Amniotic epithelial cell (primary cell): Measurements from ENCODE around the gene SLU7.
A peak's percentile ranks its signal among the peaks of the same experiment; 100 is the strongest.

Experiments
- DNase-seq: peaks from one replicate; pipeline ENCODE4 v3.0.0-alpha.2; 2010; ENCODE audit warnings: low read depth

SLU7 gene

GRCh38 chr5:160418561-160419457, at the start of gene SLU7:
Gene SLU7, minus strand, starts transcription at chr5:160419081. Its CDS starts 3,787 bp downstream, at chr5:160415294.
- peak; percentile 93 for DNase-seq

GRCh38 chr5:160468363-160468975, 49.6 kb upstream of the SLU7 start:
- DNase-seq: no peak

DNA sequence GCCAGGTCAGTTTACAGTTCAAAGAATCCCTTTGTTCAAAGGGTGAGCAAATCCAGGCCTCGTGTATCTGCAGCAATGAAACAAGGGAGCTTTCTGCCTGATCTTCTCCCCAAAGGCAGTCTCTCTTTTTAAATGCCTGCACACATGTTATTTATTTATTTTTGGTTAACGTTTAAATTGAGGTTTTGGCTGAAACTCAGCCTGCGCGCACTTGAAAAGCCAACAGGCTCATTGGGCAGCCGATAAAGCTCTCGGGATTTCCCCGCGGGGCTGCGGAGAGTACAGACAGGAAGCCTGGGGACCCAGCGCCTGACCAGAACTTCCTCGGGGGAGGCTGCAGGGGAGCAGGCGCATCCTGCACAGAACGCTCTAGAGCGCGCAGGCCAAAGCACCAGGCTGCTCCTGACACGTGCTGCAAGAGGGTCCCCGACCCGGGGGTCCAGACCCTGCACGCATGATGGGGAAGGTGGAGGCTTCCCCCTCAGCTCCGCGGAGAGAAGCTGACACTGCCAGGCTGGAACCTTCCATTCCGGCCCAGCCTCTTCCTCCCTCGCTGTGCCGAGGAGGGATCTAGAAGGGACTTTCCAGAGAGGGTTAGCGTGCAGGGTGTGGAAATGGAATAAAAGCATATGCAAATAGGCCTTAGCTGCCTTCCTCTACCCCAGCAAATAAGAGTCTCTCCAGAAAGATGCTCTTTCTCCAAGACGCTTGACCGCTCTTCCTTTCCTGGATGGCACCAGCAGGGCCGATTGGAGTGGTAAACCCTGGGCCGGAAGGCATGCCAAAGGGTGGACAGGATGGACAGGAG, 48.9 kb upstream of the SLU7 start:
- peak; percentile 41 for DNase-seq

DNA sequence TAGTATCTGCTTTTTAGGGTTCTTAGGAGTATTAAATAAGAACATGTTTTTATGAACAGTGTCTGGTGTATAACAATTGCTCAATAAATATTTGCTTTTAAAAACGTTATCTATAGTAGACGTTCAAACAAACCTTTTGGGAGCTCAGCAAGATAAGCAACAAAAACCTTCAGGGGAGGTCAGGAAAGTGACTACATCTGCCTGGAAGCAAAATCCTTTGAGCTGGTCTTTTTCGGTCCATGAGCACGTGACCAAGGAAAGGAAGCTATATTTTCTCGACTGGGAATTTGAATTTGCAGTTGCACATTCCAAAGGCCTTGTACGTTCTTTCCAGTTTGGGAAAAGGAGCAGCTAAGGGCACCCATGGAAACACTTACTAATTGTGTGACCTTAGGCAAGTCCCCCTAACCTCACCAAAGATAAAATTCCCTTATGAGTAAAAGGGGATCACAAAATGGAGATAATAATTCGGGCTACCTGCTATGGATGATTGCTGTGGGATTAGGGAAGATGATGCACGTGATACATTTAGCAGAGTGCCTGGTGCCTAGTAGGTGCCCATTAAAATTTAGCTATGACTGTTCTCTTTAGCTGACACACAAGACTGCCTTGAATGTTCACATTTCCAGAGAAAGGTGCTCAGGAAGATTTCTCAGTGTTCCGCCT, 48.1 kb upstream of the SLU7 start:
- peak; percentile 40 for DNase-seq

- no peak for DNase-seq
These were observed 47.2 kb upstream of the SLU7 start for GRCh38 chr5:160466116-160466515.

DNA sequence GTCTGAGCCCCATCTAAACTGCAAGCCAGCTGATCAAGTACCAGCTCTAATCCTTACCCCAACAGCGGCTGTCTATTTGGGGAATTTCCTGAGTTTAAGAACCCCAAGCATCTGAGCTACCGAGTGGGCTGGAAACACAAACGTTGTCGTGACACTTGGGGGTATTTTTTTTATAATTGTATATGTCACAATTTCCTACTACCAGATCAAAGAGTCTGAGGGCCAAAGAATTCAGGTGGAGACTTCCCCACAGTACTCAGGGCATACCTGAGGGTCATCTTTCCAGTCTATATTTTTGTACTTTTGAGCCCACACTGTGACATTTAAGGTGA, 45.6 kb upstream of the SLU7 start:
- DNase-seq: no peak

- DNase-seq: peak; percentile 42
These were observed 45.0 kb upstream of the SLU7 start for GRCh38 chr5:160463740-160464465.

DNA sequence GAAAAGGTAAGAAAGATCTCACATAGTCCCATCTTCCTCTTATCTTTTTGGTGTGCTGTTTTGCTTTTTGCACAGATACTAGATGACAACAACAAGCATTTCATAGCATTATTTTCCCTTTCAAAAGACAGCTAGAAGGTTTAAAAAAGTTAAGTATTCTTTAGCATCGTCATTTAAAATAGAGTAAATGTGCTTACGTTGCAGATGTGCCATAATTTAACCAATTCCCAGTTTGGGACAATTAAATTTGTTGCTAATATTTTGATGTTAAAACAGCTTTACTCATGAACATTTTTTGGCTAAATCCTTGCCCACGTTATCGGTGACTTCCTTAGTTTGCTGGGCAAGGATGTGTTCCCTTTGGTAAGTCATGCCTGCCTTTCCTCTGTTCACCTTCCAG, 44.3 kb upstream of the SLU7 start:
- no peak for DNase-seq

GRCh38 chr5:160462167-160462566, 43.3 kb upstream of the SLU7 start:
- no peak for DNase-seq

DNA sequence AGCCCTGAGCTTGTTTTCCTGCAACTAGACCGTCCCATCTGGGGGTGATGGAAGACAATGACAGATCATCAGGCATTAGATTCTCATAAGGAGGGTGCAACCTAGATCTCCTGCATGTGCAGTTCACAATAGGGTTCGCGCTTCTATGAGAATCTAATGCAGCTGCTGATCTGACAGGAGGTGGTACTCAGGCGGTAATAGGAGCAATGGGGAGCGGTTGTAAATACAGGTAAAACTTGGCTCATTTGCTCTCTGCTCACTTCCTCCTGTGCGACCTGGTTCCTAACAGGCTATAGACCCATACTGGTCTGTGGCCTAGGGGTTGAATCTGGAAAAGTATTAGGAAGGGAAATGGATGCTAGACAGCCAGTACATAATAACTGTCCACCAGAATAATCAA, 42.5 kb upstream of the SLU7 start:
- no peak for DNase-seq

GRCh38 chr5:160460377-160461049, 41.6 kb upstream of the SLU7 start:
- DNase-seq: no peak

DNA sequence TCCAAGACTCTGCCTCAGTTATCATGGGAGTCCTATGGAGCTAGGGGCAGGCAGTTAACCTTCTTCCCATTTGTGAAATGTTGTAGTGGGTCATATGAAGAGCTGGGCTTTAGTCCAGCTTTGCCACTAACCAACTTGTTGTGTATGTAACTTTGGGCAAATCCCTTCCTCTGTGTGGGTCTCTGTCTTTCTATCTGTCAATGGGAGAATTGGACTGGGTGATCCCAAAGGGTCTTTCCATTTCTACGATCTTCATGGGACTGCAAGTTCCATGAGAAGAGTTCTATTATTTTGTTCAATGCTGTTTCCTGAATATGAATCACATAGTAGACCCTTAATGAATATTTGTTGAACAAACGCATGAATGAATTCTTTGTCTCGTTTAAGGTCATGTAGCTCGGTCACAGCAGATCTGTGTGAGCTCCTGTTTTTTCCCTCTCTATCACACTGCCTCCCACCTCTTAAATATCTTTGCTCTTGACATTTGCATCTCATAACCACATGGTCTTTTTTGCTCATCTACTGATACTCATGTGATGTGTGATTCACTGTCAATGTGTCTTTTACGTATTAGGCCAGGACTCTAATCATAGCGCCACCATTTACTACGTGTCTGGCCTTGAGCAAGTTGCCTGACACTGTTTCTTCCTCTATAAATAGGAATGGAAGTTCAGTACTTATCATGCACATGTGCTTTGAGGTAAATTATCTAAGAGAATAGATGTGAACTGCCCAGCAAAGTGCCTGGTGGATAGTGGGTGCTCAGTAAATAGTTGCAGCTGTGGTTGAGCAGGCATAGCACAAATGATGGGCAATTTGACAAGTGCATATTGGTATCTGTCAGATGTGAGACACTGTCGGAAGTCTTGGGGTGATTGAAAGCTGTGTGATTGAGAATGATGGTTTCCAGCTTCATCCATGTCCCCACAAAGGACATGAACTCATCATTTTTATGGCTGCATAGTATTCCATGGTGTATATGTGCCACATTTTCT, 40.2 kb upstream of the SLU7 start:
- DNase-seq: no peak

DNA sequence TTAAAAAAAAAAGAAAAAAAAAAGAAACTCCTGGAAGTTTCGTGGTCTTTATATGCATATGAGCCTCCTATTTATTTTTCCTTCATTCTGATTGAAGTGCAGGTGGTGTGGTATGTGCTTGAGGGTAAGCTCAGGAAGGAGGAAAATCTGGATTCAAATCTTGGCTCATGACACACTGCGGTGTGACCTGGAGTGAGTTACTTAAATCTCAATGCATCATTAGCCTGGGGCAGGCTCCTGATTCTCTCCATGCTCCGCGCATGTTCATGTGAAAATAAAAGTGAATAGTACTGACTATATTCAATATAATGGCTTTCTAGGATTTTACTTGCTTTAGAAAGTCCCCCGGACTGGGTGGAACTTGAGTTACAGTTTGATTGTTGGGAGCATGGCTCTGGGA, 38.4 kb upstream of the SLU7 start:
- DNase-seq: no peak

DNA sequence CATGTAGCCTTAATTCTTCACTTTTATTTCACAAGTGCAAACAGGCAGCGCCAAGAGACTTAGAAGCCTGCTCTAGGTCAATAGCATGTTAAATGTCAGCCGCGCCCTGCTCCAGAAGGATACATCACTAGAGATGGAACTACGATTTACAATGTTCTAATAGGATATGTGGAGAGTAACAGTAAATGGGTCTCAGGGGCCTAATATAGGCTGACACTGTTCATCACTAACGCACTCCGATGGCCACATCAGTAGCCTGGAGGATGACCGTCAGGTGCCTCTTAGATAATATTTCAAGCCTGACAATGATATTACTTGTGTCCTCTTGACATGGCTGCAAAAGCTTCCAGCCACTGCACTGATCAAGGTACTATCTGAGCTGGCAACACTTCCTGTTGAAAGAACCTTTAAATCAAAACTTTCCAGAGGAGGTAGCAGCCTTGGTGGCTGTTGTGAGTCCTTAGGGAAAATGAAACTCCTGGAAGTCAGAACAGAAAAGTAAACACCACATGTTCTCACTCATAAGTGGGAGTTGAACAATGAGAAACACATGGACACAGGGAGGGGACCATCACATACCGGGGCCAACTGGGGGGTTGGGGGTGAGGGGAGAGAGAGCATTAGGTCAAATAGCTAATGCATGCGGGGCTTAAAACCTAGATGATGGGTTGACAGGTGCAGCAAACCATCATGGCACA, 37.7 kb upstream of the SLU7 start:
- no peak for DNase-seq

DNA sequence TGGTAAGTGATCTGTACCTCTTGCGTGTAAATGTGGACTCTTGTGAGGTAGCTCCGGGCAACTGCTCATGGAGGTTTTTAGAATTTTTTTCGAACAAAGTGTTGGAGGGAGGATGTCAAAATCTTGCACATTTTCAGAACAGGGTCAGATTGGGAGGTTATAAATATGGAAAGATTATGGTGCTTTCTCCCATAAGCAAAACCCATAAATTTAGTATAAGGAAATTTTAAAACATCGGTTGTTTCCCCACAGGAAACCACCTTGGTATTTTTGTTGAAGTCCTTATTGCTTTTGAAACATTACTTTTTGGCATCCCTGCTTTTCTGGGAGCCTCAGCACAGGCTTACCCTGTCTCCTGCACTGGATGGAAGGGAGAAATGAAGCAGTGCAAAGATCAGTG, 36.7 kb upstream of the SLU7 start:
- DNase-seq: no peak

DNA sequence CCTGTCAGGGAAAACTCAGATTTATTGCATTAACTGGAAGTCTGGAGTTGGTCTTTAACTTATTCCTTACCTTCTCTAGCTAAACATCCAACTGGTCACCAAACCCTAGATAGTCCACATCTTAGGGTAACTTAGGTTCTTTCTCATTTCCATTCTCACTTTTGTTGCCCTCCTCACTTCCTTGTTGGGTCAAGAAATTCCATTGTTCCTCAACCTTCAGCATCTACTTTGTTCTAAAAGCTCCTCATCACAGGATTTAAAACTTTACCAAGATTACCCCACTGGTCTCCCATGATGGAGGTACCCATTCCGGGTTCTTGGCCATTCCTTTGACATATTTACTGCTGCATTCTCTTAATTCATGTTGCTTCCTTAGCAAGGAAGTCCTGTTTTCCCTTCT, 34.9 kb upstream of the SLU7 start:
- DNase-seq: no peak

DNA sequence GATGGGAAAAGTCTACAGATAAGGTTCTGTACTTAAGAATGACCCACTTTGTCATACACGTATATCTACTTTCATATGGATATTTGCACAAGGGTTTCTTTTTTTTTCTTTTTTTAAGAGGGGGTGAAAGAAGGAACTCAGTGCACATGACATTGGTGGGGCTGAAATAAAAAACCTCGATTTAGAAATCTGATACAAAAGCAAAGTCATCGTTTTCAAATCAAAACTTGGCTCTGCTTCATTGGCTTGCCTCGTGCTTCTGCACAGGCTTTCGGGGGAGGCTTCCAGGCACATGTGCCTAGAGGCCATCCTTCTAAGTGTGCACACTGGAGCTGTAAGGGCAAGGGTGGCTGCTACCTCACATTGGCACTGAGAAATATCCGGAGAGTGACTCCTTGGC, 33.9 kb upstream of the SLU7 start:
- DNase-seq: no peak

DNA sequence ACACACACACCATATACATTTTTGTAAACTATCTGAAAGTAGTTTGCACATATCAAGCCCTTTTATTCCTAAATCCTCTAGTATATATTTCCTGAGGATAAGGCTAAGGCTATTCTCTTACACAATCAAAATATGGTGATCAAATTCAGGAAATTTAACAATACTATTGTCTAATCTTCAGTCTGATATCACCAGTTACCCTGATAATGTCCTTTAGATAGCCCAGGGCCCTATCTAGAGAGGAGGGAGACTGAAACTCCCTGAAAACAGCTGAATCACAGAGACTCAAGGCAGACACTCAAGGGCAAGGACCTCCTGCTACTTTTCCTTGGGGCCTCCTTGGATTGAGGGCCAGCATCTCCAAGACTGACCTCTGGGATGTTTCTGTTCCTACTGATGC, 33.2 kb upstream of the SLU7 start:
- no peak for DNase-seq

- no peak for DNase-seq
These were observed 32.4 kb upstream of the SLU7 start for GRCh38 chr5:160451281-160451680.
